Measurements from ENCODE around the gene SOX18. TPM values are rescaled to one million over a fixed set of nuclear protein-coding genes. Genes with fewer than 3 reads are reported as not detected.

The SOX18 gene
- total RNA-seq, 1 experiment from 2014 or later = 0.30 TPM

DNA sequence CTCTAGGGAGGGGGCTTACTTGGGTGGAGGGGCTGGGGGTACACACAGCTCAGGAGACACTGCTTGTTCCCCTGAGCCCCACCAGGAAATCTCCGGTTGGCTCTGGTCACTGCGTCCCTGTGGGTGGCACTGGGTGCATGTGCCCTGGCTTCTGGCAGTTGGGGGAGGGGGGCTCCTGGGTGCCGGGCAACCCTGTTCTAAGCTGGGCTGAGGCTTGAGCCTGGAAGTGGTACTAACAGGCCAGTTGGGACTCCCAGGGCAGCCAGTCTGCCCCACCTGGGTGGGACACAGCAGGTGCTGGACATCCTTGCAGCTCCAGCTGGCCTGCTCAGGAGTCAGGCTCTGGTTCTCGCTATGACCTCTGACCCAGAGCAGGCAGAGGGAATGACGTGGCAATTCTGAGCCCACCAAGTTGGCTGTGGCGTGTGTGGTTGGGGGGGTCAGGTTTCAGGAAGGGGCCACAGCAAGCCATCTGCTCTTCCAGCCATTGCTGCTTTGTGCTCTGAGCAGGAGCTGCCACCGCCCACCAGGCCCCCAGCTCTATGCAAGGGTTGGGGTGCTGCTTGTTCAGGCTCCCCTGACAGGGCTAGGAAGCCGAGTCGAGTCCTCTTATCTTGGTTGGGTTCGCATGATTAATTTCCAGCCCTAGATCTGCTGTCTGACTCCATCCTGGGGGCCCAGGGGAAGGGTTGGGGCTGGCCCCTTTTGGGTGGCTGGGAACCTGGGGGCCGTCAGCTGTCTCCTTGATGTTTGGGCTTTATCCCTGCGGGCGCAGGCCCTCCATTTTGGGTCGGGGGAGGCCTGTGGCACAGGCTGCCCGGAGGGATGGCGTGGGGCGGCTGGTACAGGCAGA lies 12.9 kb downstream of the SOX18 start:
- H3K9me3 ChIP-seq (ENCODE audit: low read depth, low read length, poor library complexity, severe bottlenecking) = no peaks in the 10 kb centered on the region
- no peak overlapping the region for H3K4me3 ChIP-seq (ENCODE audit: low read depth, low read length, poor library complexity, severe bottlenecking)
- H3K4me1 ChIP-seq (ENCODE audit: insufficient read depth, low read length, poor library complexity, severe bottlenecking) = peaks cover 8% of the 10 kb centered on the region
- peaks cover 41% of the 10 kb centered on the region for H3K27me3 ChIP-seq (replicated peaks; ENCODE audit: insufficient read depth, low read depth, low read length, poor library complexity)
- CTCF ChIA-PET = no interaction called here
- intact Hi-C loops (cut with micrococcal nuclease; ENCODE audit: unreplicated experiment) = no loop called here
- no peak for TF ChIP-seq EZH2 (IDR thresholded peaks at IDR 0.05; ENCODE audit: borderline replicate concordance, low read depth, low read length, poor library complexity, severe bottlenecking)
- TF ChIP-seq, protein P1, sequence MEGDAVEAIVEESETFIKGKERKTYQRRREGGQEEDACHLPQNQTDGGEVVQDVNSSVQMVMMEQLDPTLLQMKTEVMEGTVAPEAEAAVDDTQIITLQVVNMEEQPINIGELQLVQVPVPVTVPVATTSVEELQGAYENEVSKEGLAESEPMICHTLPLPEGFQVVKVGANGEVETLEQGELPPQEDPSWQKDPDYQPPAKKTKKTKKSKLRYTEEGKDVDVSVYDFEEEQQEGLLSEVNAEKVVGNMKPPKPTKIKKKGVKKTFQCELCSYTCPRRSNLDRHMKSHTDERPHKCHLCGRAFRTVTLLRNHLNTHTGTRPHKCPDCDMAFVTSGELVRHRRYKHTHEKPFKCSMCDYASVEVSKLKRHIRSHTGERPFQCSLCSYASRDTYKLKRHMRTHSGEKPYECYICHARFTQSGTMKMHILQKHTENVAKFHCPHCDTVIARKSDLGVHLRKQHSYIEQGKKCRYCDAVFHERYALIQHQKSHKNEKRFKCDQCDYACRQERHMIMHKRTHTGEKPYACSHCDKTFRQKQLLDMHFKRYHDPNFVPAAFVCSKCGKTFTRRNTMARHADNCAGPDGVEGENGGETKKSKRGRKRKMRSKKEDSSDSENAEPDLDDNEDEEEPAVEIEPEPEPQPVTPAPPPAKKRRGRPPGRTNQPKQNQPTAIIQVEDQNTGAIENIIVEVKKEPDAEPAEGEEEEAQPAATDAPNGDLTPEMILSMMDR (conservative IDR thresholded peaks at IDR 0.05; ENCODE audit: low read depth, low read length) = no peak
- no TSS peak for BruUV-seq (replicated peaks)
- no peaks in the 10 kb centered on the region for H3K36me3 ChIP-seq (ENCODE audit: insufficient read depth, low read length, poor library complexity, severe bottlenecking)
- DNase-seq (ENCODE audit: low spot score) = no peak
- H3K27ac ChIP-seq (ENCODE audit: low read depth, low read length, poor library complexity, severe bottlenecking) = no peak overlapping the region
- POLR2A ChIA-PET (ENCODE audit: low non-redundant PET) = no interaction called here

DNA sequence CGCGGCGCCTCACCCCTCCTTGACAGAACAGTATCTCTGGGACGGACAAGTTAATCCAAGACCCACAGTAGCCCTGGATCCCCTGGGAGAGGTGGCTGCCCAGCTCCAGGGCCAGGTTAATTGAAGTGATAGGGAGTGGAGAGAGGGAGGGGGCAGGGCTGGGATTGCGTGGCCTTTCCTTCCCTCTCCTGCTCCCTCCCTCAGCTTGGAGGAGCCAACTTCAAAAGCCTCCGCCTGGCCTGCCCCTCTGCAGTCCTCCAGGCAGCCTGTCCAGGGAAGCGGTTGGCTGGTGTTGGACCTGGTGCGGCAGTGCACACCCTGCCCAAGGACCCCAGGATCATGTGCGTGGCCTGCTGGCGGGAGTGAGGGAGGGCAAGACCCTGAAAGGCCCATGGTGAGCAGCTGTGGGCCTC lies 13.5 kb downstream of the SOX18 start, which contains the start of gene C20orf204:
Gene C20orf204 (plus strand): TSS at position 250 of the 413 bp plus-strand sequence. CDS start 142 bp downstream, at position 392.
- Histone ChIP-seq H3K9me3 (ENCODE audit: low read depth, low read length, poor library complexity, severe bottlenecking) (no peaks in the 10 kb centered on the region), H3K36me3 (ENCODE audit: insufficient read depth, low read length, poor library complexity, severe bottlenecking) (no peaks in the 10 kb centered on the region), H3K4me3 (ENCODE audit: low read depth, low read length, poor library complexity, severe bottlenecking) (no peak within 1 kb of the TSS), H3K27me3 (replicated peaks; ENCODE audit: insufficient read depth, low read depth, low read length, poor library complexity) (peaks cover 35% of the 10 kb centered on the region), H3K27ac (ENCODE audit: low read depth, low read length, poor library complexity, severe bottlenecking) (no peak within 1 kb of the TSS), H3K4me1 (ENCODE audit: insufficient read depth, low read length, poor library complexity, severe bottlenecking) (peaks cover 8% of the 10 kb centered on the region)
- POLR2A ChIA-PET (ENCODE audit: low non-redundant PET) = no interaction called here
- TF ChIP-seq, protein P1 (conservative IDR thresholded peaks at IDR 0.05; ENCODE audit: low read depth, low read length) = no peak
- no peak for TF ChIP-seq EZH2 (IDR thresholded peaks at IDR 0.05; ENCODE audit: borderline replicate concordance, low read depth, low read length, poor library complexity, severe bottlenecking)
- intact Hi-C loops (cut with micrococcal nuclease; ENCODE audit: unreplicated experiment) = no loop called here
- no peak for DNase-seq (ENCODE audit: low spot score)
- CTCF ChIA-PET = no interaction called here
- BruUV-seq (replicated peaks) = no TSS peak

DNA sequence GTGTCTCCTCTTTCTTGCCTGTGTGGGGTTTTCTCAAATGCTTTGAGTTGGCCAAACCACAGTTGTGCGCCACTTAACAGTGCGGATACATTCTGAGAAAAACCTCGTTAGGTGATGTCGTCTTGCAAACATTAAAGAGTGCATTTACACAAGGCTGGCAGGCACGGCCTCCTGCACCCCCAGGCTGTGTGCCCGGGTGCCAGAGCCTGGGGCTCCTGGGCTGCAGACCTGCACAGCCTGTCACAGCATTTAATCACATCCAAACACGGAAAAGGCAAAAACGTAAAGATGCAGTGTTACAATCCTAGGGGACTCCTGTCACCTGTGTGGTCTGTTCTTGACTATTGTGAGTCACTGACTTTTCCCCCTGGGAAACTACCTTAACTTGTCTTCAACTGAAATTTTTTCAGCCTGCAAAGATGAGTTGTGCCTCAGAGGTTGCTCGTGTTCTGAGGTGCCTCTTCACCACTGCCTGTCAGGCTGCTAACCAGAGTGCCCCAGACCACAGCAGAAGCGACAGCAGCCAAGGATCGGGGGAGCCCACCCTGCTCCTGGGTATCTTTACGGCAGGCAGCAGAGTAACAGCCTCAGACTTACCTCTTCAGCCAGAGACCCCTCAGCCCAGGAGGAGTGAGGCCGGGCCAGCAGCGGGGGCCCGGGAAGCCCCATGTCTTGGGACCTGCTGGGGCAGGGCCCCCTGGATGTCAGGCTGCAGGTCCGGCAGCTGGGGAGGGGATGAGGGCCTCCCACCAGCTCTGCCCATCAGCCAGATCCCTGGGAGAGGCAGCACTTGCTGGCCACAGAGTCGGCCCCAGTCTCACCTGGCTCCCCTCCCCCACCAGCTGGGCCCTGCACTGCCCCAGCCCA lies 14.1 kb downstream of the SOX18 start:
- Histone ChIP-seq H3K27ac (ENCODE audit: low read depth, low read length, poor library complexity, severe bottlenecking) (no peak overlapping the region), H3K4me3 (ENCODE audit: low read depth, low read length, poor library complexity, severe bottlenecking) (no peak overlapping the region), H3K9me3 (ENCODE audit: low read depth, low read length, poor library complexity, severe bottlenecking) (no peaks in the 10 kb centered on the region), H3K4me1 (ENCODE audit: insufficient read depth, low read length, poor library complexity, severe bottlenecking) (peaks cover 8% of the 10 kb centered on the region), H3K36me3 (ENCODE audit: insufficient read depth, low read length, poor library complexity, severe bottlenecking) (peaks cover 3% of the 10 kb centered on the region), H3K27me3 (replicated peaks; ENCODE audit: insufficient read depth, low read depth, low read length, poor library complexity) (peaks cover 28% of the 10 kb centered on the region)
- DNase-seq (ENCODE audit: low spot score) = no peak
- intact Hi-C loops (cut with micrococcal nuclease; ENCODE audit: unreplicated experiment) = no loop called here
- BruUV-seq (replicated peaks) = no TSS peak
- ChIA-PET POLR2A (ENCODE audit: low non-redundant PET) (no interaction called here), CTCF (no interaction called here)
- TF ChIP-seq, protein P1 (conservative IDR thresholded peaks at IDR 0.05; ENCODE audit: low read depth, low read length) = no peak
- no peak for TF ChIP-seq EZH2 (IDR thresholded peaks at IDR 0.05; ENCODE audit: borderline replicate concordance, low read depth, low read length, poor library complexity, severe bottlenecking)
